Activated CD4-positive, alpha-beta T cell treated with anti-CD3 and anti-CD28 coated beads, Interleukin-2, amount 10 ng/mL, durations not matched to agents 7 days and 5 days (primary cell): ENCODE data around the gene RANBP9. TPM values are rescaled to one million over a fixed set of nuclear protein-coding genes. Genes with fewer than 3 reads are reported as not detected.
A peak's percentile ranks its signal among the peaks of the same experiment; 100 is the strongest.

Experiments used
- CTCF ChIA-PET: fragments of 350-600 bp; sonication (Branson Sonifier 250); formaldehyde crosslinking; loops from one replicate; lab custom pipeline; 2021; ENCODE audit warnings: antibody characterized with exemption; lab: Charles Lee
- POLR2A ChIA-PET: fragments of 350-600 bp; sonication (Branson Sonifier 250); formaldehyde crosslinking; loops from one replicate; lab custom pipeline; 2021; ENCODE audit warnings: antibody characterized with exemption; lab: Charles Lee
- DNase-seq: peaks from one replicate; pipeline ENCODE4 v3.0.0-alpha.2; 2020
- H3K27ac Mint-ChIP-seq: one replicate; pipeline ENCODE4 v1.8.0; 2021; ENCODE audit warnings: mild to moderate bottlenecking, moderate library complexity, mixed read lengths
- H3K27me3 Mint-ChIP-seq: one replicate; pipeline ENCODE4 v1.8.0; 2021; ENCODE audit warnings: mixed read lengths
- H3K36me3 Mint-ChIP-seq: one replicate; pipeline ENCODE4 v1.8.0; 2021; ENCODE audit warnings: low read depth, mixed read lengths
- H3K4me1 Mint-ChIP-seq: one replicate; pipeline ENCODE4 v1.8.0; 2021; ENCODE audit warnings: mixed read lengths
- H3K4me3 Mint-ChIP-seq: one replicate; pipeline ENCODE4 v1.8.0; 2021; ENCODE audit warnings: mild to moderate bottlenecking, moderate library complexity, mixed read lengths
- H3K9me3 Mint-ChIP-seq: one replicate; pipeline ENCODE4 v1.8.0; 2021; ENCODE audit warnings: mixed read lengths
- total RNA-seq, 2 experiments: library from RNA; stranded (reverse); gene quantifications; one replicate each; pipeline ENCODE4 v1.2.3, GENCODE V29; 2021

RANBP9 gene
- total RNA-seq, 2 experiments from 2014 or later: 51.1 to 56.1 TPM

DNA sequence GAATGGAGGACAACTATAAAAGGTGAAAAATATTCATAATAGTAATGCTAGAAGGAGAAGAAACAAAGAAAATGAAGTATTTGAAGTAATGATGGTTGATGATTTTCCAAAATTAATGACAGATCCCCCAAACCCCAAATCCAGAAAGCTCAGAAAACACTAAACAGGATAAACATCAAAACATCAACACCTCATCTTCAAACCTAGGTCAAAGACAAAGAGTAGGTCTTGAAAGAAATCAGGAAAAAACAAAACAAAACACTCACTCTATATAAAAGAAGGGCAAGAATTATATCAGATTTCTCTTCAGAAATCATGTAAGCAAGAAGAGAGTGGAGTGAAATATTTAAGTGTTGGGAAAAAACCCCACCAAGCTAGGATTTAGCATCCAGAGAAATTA lies 38.7 kb downstream of the RANBP9 start:
- DNase-seq: no peak
- Mint-ChIP-seq H3K27ac (no peak overlapping the region), H3K4me1 (peaks cover 52% of the 10 kb centered on the region)

DNA sequence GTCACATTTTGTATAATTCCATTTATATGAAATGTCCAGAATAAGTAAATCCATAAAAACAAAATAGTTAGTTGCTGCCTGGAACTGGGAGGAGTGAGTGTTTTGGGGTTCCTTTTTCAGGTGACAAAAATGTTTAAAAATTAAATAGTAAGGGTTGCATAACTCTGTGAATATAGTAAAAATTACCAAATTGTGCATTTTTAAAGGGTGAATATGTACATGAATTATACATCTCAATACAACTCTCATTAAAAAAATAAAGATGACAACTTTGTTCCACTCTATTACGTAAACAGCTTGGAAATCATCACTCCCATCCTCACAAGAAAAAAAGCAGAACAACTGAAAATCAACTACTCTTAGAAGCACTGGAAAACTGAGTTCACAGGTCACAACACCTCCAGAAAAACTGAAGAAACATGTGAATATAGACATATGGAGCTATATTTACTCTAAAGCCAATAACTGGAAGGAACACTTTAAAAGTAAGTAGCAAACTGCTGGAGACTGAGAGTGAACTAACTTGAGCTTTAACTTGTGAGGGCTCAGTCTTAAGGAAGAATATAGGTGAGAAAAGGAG lies 40.0 kb downstream of the RANBP9 start:
- Mint-ChIP-seq H3K4me1 (peaks cover 61% of the 10 kb centered on the region), H3K27me3 (no peaks in the 10 kb centered on the region), H3K36me3 (peaks cover 46% of the 10 kb centered on the region), H3K4me3 (no peak overlapping the region), H3K27ac (no peak overlapping the region), H3K9me3 (peaks cover 11% of the 10 kb centered on the region)
- ChIA-PET CTCF (interaction anchor here (0.8 to 1.5 kb wide), 5 partner anchors 9 to 320 kb away, joined by 3 to 5 read pairs (median 3); no protein-coding TSS in a partner anchor), POLR2A (interaction anchor here (0.6 kb wide), 1 partner anchor 10 kb away, joined by 5 read pairs; no protein-coding TSS in a partner anchor)
- DNase-seq: no peak

More for the DNA sequence above, 38.7 kb downstream of the RANBP9 start:
- H3K9me3 Mint-ChIP-seq: peaks cover 19% of the 10 kb centered on the region
- ChIA-PET CTCF (interaction anchor here (0.5 kb wide), 1 partner anchor 393 kb away, joined by 3 read pairs; no protein-coding TSS in a partner anchor), POLR2A (no interaction called here)
- no peaks in the 10 kb centered on the region for H3K27me3 Mint-ChIP-seq
- no peak overlapping the region for H3K4me3 Mint-ChIP-seq
- peaks cover 51% of the 10 kb centered on the region for H3K36me3 Mint-ChIP-seq

DNA sequence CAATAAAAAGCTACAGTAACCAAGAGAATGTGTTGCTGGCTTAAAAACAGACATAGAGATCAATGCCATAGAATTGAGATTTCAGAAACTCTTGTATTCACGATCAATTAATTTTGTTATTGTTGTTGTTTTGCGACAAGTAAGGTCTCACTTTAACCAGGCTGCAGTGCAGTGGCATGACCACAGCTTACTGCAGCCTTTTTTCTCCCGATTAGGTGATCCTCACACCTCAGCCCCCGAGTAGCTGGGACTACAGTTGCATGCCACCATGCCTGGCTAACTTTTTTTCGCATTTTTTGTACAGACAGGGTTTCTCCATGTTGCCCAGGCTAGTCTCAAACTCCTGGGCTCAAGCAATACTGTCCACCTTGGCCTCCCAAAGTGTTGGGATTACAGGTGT lies 42.2 kb downstream of the RANBP9 start:
- Mint-ChIP-seq H3K36me3 (peaks cover 41% of the 10 kb centered on the region), H3K4me1 (peaks cover 66% of the 10 kb centered on the region), H3K9me3 (peaks cover 8% of the 10 kb centered on the region), H3K4me3 (no peak overlapping the region), H3K27me3 (no peaks in the 10 kb centered on the region), H3K27ac (no peak overlapping the region)
- no peak for DNase-seq
- ChIA-PET POLR2A (no interaction called here), CTCF (interaction anchor here (0.8 kb wide), 1 partner anchor 469 kb away, joined by 5 read pairs; no protein-coding TSS in a partner anchor)

DNA sequence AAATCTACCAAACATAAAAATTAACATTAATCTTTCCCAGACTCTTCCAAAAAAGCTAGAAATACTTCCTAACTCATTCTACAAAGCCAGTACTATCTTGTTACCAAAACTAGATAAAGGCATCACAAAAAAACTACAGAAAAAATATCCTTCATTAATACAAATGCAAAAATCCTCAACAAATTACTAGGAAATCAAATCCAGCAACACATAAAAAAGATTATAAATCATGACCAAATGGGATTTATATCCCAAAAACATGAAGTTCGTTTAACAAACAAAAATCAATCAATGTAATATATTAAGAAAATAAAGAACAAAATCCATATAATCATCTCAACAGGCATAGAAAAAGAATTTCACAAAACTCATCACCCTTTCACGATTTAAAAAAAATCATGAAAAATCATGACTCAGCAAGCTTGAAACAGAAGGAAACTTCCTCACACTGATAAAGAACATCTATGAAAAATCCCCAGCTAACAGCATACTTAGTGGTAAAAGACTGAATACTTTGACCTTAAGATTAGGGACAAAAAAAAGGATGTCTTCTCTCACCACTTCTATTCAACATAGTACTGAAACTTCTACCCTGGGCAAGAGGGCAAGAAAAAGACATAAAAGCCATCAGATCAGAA lies 43.2 kb downstream of the RANBP9 start:
- Mint-ChIP-seq H3K4me1 (peaks cover 71% of the 10 kb centered on the region), H3K27ac (no peak overlapping the region), H3K4me3 (no peak overlapping the region), H3K36me3 (peaks cover 35% of the 10 kb centered on the region), H3K9me3 (peaks cover 8% of the 10 kb centered on the region), H3K27me3 (no peaks in the 10 kb centered on the region)
- no peak for DNase-seq
- POLR2A ChIA-PET: no interaction called here
- CTCF ChIA-PET: interaction anchor here (1.2 kb wide), 1 partner anchor 94 kb away, joined by 3 read pairs; the partner anchor contains the start of gene SIRT5

DNA sequence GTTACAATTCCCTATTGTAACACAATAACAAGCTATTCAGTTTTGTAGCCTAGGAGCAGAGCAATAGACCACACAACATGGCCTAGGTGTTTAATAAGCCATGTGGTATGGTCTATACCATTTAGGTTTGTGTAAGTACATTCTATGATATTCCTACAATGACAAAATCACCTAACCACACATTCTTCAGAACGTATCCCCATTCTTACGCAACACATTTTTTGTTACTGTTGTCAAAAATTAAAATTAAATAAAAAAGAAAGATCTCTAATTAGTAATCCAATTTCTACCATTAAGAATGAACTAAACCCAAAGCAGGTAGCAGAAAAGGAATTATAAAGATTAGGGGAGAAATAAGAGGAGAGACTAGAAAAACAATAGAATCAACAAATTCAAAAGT lies 44.0 kb downstream of the RANBP9 start:
- Mint-ChIP-seq H3K27ac (no peak overlapping the region), H3K36me3 (peaks cover 30% of the 10 kb centered on the region), H3K9me3 (peaks cover 8% of the 10 kb centered on the region), H3K4me3 (no peak overlapping the region), H3K4me1 (peaks cover 70% of the 10 kb centered on the region), H3K27me3 (no peaks in the 10 kb centered on the region)
- POLR2A ChIA-PET: no interaction called here
- no peak for DNase-seq
- CTCF ChIA-PET: interaction anchor here (0.8 to 1.2 kb wide), 2 partner anchors 34 to 93 kb away, joined by 3 read pairs; partner anchors contain the start of gene SIRT5

DNA sequence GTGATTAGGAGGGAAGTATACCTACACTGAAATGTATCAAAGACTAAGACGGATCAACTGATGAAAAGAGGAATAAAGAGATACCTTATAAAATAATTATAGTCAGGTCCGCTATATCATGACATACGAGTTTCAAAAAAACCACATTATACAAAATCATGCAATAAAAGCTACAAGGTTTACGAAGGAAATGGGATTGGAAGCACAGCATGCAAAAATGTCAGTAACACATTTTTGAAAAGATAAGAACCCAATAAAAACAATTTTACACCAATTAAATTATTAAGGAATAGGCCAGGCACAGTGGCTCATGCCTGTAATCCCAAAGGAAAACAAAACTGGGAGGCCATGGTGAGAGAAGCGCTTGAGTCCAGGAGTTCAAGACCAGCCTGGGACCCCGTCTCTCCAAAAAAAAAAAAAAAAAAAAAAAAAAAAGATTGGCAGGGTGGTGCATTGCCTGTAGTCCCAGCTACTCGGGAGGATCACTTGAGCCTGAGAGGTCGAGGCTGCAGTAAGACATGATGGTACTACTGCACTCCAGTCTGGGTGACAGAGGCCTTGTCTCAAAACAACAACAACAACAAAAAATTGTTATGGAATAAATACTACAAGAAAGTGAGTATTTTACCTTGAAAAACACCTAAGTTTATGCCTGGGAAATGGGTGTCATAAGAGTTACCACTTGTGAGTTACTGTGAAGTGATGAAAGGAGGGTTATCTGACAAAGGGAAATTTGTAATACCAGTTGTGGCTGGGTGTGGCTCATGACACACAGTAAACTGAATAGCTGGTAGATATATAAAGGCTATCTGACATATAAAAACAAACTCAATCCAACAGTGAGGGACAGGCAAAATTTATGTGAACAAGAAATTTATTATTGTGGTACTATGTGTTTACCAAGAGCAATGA lies 45.2 kb downstream of the RANBP9 start:
- peaks cover 4% of the 10 kb centered on the region for H3K9me3 Mint-ChIP-seq
- H3K4me1 Mint-ChIP-seq: peaks cover 71% of the 10 kb centered on the region
- CTCF ChIA-PET: interaction anchor here (1.0 kb wide), 2 partner anchors 12 to 14 kb away, joined by 3 read pairs; no protein-coding TSS in a partner anchor
- peaks cover 23% of the 10 kb centered on the region for H3K36me3 Mint-ChIP-seq
- DNase-seq: no peak
- peak overlapping the region; percentile 67 for H3K27ac Mint-ChIP-seq
- H3K4me3 Mint-ChIP-seq: no peak overlapping the region
- H3K27me3 Mint-ChIP-seq: no peaks in the 10 kb centered on the region
- POLR2A ChIA-PET: interaction anchor here (0.7 kb wide), 1 partner anchor 51 kb away, joined by 3 read pairs; the partner anchor contains the start of gene NOL7

DNA sequence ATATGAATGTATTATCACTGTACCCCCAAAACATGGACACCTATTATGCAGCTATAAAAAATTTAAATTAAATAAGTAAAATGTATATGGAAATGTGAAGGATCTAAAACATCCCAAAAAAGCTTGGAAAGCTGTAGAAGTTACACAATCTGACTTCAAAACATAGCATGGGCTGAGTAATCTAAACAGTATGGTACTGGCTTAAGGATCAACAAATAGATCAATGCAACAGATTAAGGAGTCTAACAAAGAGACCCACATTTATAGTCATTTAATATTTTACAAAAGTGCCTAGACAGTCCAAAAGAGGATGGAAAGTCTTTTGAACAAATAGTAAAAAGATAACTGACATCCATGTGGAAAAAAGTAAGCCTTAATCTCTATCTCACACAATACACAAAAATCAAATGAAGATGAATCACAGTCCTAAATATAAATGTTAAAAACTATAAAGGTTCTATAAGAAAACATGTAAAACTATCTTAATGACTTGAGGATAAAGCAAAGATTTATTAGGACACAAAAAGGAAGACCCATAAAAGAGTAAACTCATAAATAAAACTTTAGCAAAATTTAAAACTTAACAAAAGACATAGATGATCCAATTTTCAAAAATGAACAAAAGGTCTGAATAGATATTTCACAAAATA lies 46.8 kb downstream of the RANBP9 start:
- no peak for DNase-seq
- Mint-ChIP-seq H3K4me1 (peaks cover 71% of the 10 kb centered on the region), H3K27ac (no peak overlapping the region), H3K36me3 (peaks cover 20% of the 10 kb centered on the region), H3K9me3 (no peaks in the 10 kb centered on the region), H3K27me3 (no peaks in the 10 kb centered on the region), H3K4me3 (no peak overlapping the region)
- ChIA-PET CTCF (no interaction called here), POLR2A (interaction anchor here (0.6 kb wide), 1 partner anchor 12 kb away, joined by 3 read pairs; no protein-coding TSS in a partner anchor)

DNA sequence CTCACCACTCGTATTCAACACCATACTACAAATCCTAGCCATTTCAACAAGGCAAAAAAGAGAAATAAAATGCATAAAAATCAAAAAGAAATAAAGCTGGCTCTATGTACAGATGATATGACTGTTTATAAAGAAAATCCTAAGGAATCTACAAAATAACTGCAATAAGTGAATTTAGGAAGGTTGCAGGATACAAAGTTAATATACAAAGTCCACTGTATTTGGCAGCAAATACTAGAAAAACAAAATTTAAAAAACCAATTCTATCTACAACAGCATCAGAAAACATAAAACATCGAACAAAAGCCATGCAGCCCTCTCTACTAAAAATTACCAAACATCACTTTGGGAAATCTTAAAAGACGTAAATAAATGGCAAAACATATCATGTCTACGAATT lies 47.6 kb downstream of the RANBP9 start:
- ChIA-PET POLR2A (interaction anchor here (0.6 kb wide), 1 partner anchor 11 kb away, joined by 3 read pairs; no protein-coding TSS in a partner anchor), CTCF (no interaction called here)
- no peak overlapping the region for H3K27ac Mint-ChIP-seq
- no peak overlapping the region for H3K4me3 Mint-ChIP-seq
- peaks cover 17% of the 10 kb centered on the region for H3K36me3 Mint-ChIP-seq
- H3K27me3 Mint-ChIP-seq: no peaks in the 10 kb centered on the region
- no peaks in the 10 kb centered on the region for H3K9me3 Mint-ChIP-seq
- DNase-seq: no peak
- peaks cover 65% of the 10 kb centered on the region for H3K4me1 Mint-ChIP-seq

DNA sequence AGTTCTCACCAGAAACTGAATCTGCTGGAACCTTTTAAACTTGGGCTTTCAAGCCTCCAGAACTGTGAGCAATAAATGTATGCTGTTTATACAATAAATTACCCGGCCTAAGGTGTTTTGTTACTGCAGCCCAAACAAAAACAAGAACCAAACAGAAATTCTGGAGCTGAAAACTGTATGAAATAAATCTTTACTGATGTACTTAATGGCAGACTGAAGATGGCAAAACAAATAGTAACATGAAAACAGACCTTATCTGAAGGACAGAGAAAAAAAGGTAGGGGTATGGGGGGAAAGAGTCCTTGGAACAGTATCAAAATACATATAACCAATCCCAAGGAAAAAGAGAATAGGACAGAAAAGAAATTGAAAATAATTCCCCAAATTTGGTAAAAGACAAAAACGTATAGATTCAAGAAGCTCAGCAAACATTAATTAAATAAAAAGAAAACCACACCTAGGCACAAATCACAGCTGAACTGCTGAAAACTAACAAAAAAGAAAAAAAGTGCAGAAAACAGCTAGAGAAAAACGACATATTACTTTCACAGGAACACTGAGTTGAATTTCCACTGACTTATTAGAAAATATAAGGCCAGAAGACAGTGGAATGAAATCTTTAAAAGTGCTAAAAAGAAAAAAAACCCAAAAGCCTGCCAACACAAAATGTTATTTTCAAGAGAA lies 48.8 kb downstream of the RANBP9 start:
- ChIA-PET POLR2A (no interaction called here), CTCF (no interaction called here)
- Mint-ChIP-seq H3K9me3 (no peaks in the 10 kb centered on the region), H3K4me1 (peaks cover 54% of the 10 kb centered on the region), H3K36me3 (peaks cover 13% of the 10 kb centered on the region), H3K4me3 (no peak overlapping the region), H3K27ac (no peak overlapping the region), H3K27me3 (no peaks in the 10 kb centered on the region)
- no peak for DNase-seq

DNA sequence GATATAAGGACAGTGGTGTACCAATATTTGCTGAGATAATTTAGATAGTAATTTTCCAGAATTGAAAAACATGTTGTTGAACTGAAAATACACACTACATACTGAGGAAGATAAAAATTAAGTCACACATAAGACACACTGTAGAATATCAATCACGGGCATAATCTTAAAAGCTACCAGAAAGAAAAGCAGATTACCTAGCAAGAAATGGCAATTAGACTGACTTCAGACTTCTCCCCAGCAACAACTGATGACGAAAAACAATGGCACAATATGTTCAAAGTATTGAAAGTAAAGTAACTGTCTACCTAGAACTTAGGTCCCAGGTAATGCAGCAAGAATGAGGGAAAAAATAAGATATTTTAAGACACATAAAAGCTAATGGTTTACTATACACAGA lies 50.0 kb downstream of the RANBP9 start:
- no peak overlapping the region for H3K27ac Mint-ChIP-seq
- POLR2A ChIA-PET: no interaction called here
- peaks cover 43% of the 10 kb centered on the region for H3K4me1 Mint-ChIP-seq
- DNase-seq: no peak
- H3K9me3 Mint-ChIP-seq: no peaks in the 10 kb centered on the region
- H3K4me3 Mint-ChIP-seq: no peak overlapping the region
- H3K36me3 Mint-ChIP-seq: peaks cover 15% of the 10 kb centered on the region
- H3K27me3 Mint-ChIP-seq: no peaks in the 10 kb centered on the region
- CTCF ChIA-PET: interaction anchor here (1.1 kb wide), 1 partner anchor 13 kb away, joined by 5 read pairs; no protein-coding TSS in a partner anchor

DNA sequence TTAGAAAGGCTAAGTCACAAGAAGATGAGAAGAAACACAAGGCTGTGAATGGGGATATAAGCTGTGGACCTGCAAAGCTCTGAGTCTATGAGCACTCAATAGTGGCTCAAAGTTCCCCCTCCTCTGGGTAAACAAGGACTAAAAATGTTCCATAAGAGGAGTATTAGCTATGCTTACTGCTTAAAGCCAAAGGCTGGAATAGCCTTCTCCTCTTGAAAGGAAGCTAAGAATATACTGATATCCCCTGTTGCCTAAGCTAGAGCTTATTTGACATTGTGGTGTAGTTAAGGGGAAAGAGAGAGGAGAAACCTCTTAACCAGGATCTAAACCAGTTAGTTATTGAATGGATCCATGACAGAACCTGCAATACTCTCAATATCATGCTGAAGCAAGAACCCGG lies 50.7 kb downstream of the RANBP9 start:
- Mint-ChIP-seq H3K27ac (no peak overlapping the region), H3K27me3 (no peaks in the 10 kb centered on the region), H3K4me3 (no peak overlapping the region), H3K9me3 (no peaks in the 10 kb centered on the region), H3K36me3 (peaks cover 15% of the 10 kb centered on the region), H3K4me1 (peaks cover 40% of the 10 kb centered on the region)
- ChIA-PET CTCF (interaction anchor here (1.1 kb wide), 1 partner anchor 12 kb away, joined by 5 read pairs; no protein-coding TSS in a partner anchor), POLR2A (no interaction called here)
- DNase-seq: no peak
